IMR-90 (cell line): ENCODE data around the gene EFCC1. TPM values are rescaled to one million over a fixed set of nuclear protein-coding genes. Genes with fewer than 3 reads are reported as not detected.
"Not testable (repeated sequence)": the region's sequence is repeated elsewhere in the genome, so short reads cannot be mapped to it uniquely, and the experiment has no call there.

Experiments
- ATAC-seq: fragments of 200-7000 bp; cut with Tn5 transposase; 2 replicates; pipeline ENCODE4 v1.9.1; 2020; ENCODE audit warnings: low read depth, mild to moderate bottlenecking, moderate library complexity
- BruUV-seq: library from RNA; stranded (reverse); fragments of 400-500 nt; replicated peaks from 2 replicates; lab custom pipeline; 2021; lab: Mats Ljungman, UMichigan
- CTCF ChIA-PET: fragments of 300-600 bp; formaldehyde crosslinking; extraction: SDS; loops from one replicate; lab custom pipeline; 2021; ENCODE audit warnings: antibody characterized with exemption; lab: Yijun Ruan, JAX
- POLR2A ChIA-PET: fragments of 300-600 bp; sonication (Branson Sonifier 250); formaldehyde crosslinking; loops from one replicate; lab custom pipeline; 2022; ENCODE audit warnings: antibody characterized with exemption; ENCODE audit not compliant: unreplicated experiment; lab: Charles Lee
- DNase-seq: peaks from one replicate; pipeline ENCODE4 v3.0.0; 2013
- H2AFZ ChIP-seq: replicated peaks from 2 replicates; pipeline ENCODE3; 2013; ENCODE audit warnings: low read length, mild to moderate bottlenecking; ENCODE audit not compliant: poor library complexity
- H2AK5ac ChIP-seq: 2 replicates; pipeline ENCODE4 v1.6.1; 2013; ENCODE audit warnings: low read depth, low read length, inconsistent platforms
- H2AK9ac ChIP-seq: replicated peaks from 2 replicates; pipeline ENCODE3; 2013; ENCODE audit warnings: mild to moderate bottlenecking, low read depth, low read length, moderate library complexity; ENCODE audit not compliant: poor library complexity
- H2BK120ac ChIP-seq: 2 replicates; pipeline ENCODE4 v1.6.1; 2013; ENCODE audit warnings: low read depth, low read length, inconsistent platforms
- H2BK15ac ChIP-seq: 3 replicates; pipeline ENCODE4 v1.6.1; 2013; ENCODE audit warnings: low read depth, low read length, inconsistent platforms
- H2BK20ac ChIP-seq: 2 replicates; pipeline ENCODE4 v1.6.1; 2013; ENCODE audit warnings: low read depth, mild to moderate bottlenecking, inconsistent platforms, low read length, moderate library complexity
- H2BK5ac ChIP-seq: 2 replicates; pipeline ENCODE4 v1.6.1; 2013; ENCODE audit warnings: mild to moderate bottlenecking, low read depth, low read length, inconsistent platforms; ENCODE audit not compliant: poor library complexity, severe bottlenecking
- H3K14ac ChIP-seq: replicated peaks from 2 replicates; pipeline ENCODE4 v1.6.1; 2013; ENCODE audit warnings: low read depth, low read length, inconsistent platforms
- H3K18ac ChIP-seq: 2 replicates; pipeline ENCODE4 v1.6.1; 2013; ENCODE audit warnings: low read depth, low read length, control low read depth
- H3K23ac ChIP-seq: 2 replicates; pipeline ENCODE4 v1.6.1; 2013; ENCODE audit warnings: low read depth, low read length, inconsistent platforms
- H3K27ac ChIP-seq: 2 replicates; pipeline ENCODE4 v1.5.1; 2013; ENCODE audit warnings: mild to moderate bottlenecking, control low read depth, low read length; ENCODE audit not compliant: insufficient read depth
- H3K27me3 ChIP-seq: 2 replicates; pipeline ENCODE4 v1.6.1; 2013; ENCODE audit warnings: low read length; ENCODE audit not compliant: control insufficient read depth, insufficient read depth
- H3K36me3 ChIP-seq: 2 replicates; pipeline ENCODE4 v1.6.1; 2013; ENCODE audit warnings: low read length, mixed read lengths; ENCODE audit not compliant: control insufficient read depth, insufficient read depth
- H3K4ac ChIP-seq: 2 replicates; pipeline ENCODE4 v1.6.1; 2013; ENCODE audit warnings: low read depth, low read length, inconsistent platforms
- H3K4me1 ChIP-seq: 2 replicates; pipeline ENCODE4 v1.6.1; 2013; ENCODE audit warnings: low read length, mixed read lengths; ENCODE audit not compliant: control insufficient read depth, insufficient read depth
- H3K4me2 ChIP-seq: 2 replicates; pipeline ENCODE4 v1.6.1; 2013; ENCODE audit warnings: low read depth, mild to moderate bottlenecking, control low read depth, low read length, moderate library complexity
- H3K4me3 ChIP-seq: 2 replicates; pipeline ENCODE4 v1.5.1; 2013; ENCODE audit warnings: low read depth, mild to moderate bottlenecking, control low read depth, low read length, moderate library complexity; ENCODE audit not compliant: insufficient read depth
- H3K56ac ChIP-seq: 2 replicates; pipeline ENCODE4 v1.6.1; 2013; ENCODE audit warnings: low read length, inconsistent platforms; ENCODE audit not compliant: insufficient read depth; ENCODE audit errors: extremely low read depth
- H3K79me1 ChIP-seq, 2 experiments: 2 replicates each; pipeline ENCODE4 v1.6.1; 2013; ENCODE audit warnings: low read length in 2 of 2, inconsistent platforms in 1 of 2, low read depth in 1 of 2
- H3K9ac ChIP-seq: 2 replicates; pipeline ENCODE4 v1.6.1; 2013; ENCODE audit warnings: low read depth, low read length, control low read depth
- H3K9me1 ChIP-seq: 2 replicates; pipeline ENCODE4 v1.6.1; 2013; ENCODE audit warnings: low read length, inconsistent platforms; ENCODE audit not compliant: insufficient read depth
- H3K9me3 ChIP-seq: 2 replicates; pipeline ENCODE4 v1.6.1; 2013; ENCODE audit warnings: low read length; ENCODE audit not compliant: control insufficient read depth, insufficient read depth
- H4K20me1 ChIP-seq: 2 replicates; pipeline ENCODE4 v1.6.1; 2013; ENCODE audit warnings: low read length, inconsistent platforms; ENCODE audit not compliant: insufficient read depth
- H4K5ac ChIP-seq: 2 replicates; pipeline ENCODE4 v1.6.1; 2013; ENCODE audit warnings: mild to moderate bottlenecking, low read depth, low read length, control low read depth
- H4K8ac ChIP-seq, 2 experiments: 2 replicates each; pipeline ENCODE4 v1.6.1; 2013; ENCODE audit warnings: low read depth in 2 of 2, low read length in 2 of 2, control low read depth in 1 of 2, inconsistent platforms in 1 of 2
- H4K91ac ChIP-seq: 2 replicates; pipeline ENCODE4 v1.6.1; 2013; ENCODE audit warnings: low read depth, low read length, inconsistent platforms; ENCODE audit not compliant: insufficient read depth
- CTCF ChIP-seq: conservative IDR thresholded peaks from 2 replicates; pipeline ENCODE4 v1.5.1; 2012; ENCODE audit warnings: mild to moderate bottlenecking, low read depth, low read length, improper control_type of control experiment
- WGBS, 2 experiments: methylation state at CpG; one replicate each; pipeline versions ENCODE4 v1.1.5 to v1.1.7; 2013; ENCODE audit warnings: missing lambda C conversion rate in 2 of 2; ENCODE audit not compliant: insufficient read length in 1 of 2; ENCODE audit errors: extremely low coverage in 2 of 2; 5-methylcytosine and 5-hydroxymethylcytosine counted together
- dilution Hi-C: fragments of 300-500 bp; cut with HindIII; formaldehyde crosslinking; loops from one replicate; pipeline ENCODE4 v1.14.3; 2018; ENCODE audit warnings: low sequenced_read_pairs; ENCODE audit not compliant: unreplicated experiment
- in situ Hi-C: fragments of 300-500 bp; cut with MboI; formaldehyde crosslinking; loops from 3 replicates; pipeline ENCODE4 v1.14.3; 2019; ENCODE audit warnings: low sequenced_read_pairs, inconsistent platforms, mixed read lengths
- intact Hi-C: fragments of 100-400 bp; cut with micrococcal nuclease; formaldehyde crosslinking; loops from 2 replicates; pipeline ENCODE4 v1.10.0; 2022
- polyA plus RNA-seq, 3 experiments: library from polyadenylated mRNA; depleted of rRNA; stranded (reverse); fragments of >200 nt; gene quantifications; 2 replicates each; pipeline ENCODE4 v1.2.3, GENCODE V29; 2012; ENCODE audit warnings: low replicate concordance in 1 of 3
- total RNA-seq: library from RNA; depleted of rRNA; stranded (reverse); fragments of >200 nt; gene quantifications from 2 replicates; pipeline ENCODE4 v1.2.3, GENCODE V29; 2012
- TF ChIP-seq, protein P1 (sequence below): fragments of 150-350 bp; IDR thresholded peaks from 2 replicates; pipeline ENCODE4 v1.6.1; 2017; ENCODE audit warnings: mild to moderate bottlenecking, antibody characterized with exemption, low read length, low read depth

Gene EFCC1
- total and polyA plus RNA-seq, 2 of the 4 experiments (the other 2 are of a cell fraction): not detected

DNA sequence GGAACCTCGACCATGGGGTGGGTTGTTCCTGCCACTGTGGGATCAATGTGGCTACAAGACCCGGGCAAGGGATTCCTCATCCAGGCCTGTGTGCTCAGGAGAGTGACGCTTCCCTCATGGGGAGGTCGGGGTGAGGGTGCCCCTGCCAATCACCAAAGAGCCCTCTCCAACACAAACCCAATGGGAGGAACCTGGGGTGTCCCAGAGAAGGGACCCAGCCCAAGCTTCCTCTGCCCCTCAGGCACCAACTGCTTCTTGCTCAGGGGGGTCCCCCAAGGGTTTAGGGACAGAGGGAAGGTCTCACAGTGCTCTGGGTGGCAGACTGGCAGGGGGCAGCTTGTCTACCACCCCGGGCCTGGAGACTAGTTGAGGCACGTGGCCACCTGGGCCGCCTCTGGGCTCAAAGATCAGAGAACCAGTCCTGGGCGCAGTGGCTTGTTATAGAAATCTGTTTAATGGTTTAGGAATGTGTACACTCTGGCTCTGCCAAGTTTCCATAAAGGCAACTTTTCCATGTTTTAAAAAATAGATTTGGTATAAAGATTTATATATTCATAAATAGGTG lies 86.1 kb downstream of the EFCC1 start:
- Histone ChIP-seq H3K9me3 (no peaks in the 10 kb centered on the region), H2BK5ac (peak overlapping the region; percentile 29), H4K8ac (peak overlapping the region in 1 of 2 experiments; percentile 33; a peak in 1 of 4 replicates), H2AK9ac (peak overlapping the region; percentile 67), H4K91ac (no peak overlapping the region), H3K9ac (no peak overlapping the region), H4K5ac (peak overlapping the region; percentile 18; the same call in 1 of the 2 replicates), H2AFZ (peak overlapping the region; percentile 67), H2BK15ac (no peak overlapping the region), H3K4me1 (peaks cover 4% of the 10 kb centered on the region), H2BK20ac (no peak overlapping the region), H3K79me1 (no peaks in the 10 kb centered on the region), H3K4me2 (peak overlapping the region; percentile 16; the same call in 1 of the 2 replicates), H3K18ac (0 out of 2 replicates have a peak overlapping the region, but pooled peaks have one; percentile 15), H3K14ac (no peak overlapping the region), H3K27ac (peak overlapping the region; percentile 20; the same call in 1 of the 2 replicates), H2BK120ac (no peak overlapping the region), H3K9me1 (no peaks in the 10 kb centered on the region), H3K4me3 (no peak overlapping the region), H3K4ac (no peak overlapping the region), H2AK5ac (no peak overlapping the region), H3K36me3 (peaks cover 3% of the 10 kb centered on the region), H3K27me3 (no peaks in the 10 kb centered on the region), H3K23ac (no peak overlapping the region), H4K20me1 (no peaks in the 10 kb centered on the region), H3K56ac (no peak overlapping the region)
- POLR2A ChIA-PET: no interaction called here
- in situ Hi-C loops (no loop called here), dilution Hi-C loops (no loop called here), intact Hi-C loops (no loop called here)
- BruUV-seq: no TSS peak
- no CpG with 5 or more reads among the region's 8 CpGs for WGBS, 2 experiments
- DNase-seq (peak; percentile 23), ATAC-seq (peak; percentile 57)
- TF ChIP-seq CTCF: no peak
- TF ChIP-seq, protein P1, sequence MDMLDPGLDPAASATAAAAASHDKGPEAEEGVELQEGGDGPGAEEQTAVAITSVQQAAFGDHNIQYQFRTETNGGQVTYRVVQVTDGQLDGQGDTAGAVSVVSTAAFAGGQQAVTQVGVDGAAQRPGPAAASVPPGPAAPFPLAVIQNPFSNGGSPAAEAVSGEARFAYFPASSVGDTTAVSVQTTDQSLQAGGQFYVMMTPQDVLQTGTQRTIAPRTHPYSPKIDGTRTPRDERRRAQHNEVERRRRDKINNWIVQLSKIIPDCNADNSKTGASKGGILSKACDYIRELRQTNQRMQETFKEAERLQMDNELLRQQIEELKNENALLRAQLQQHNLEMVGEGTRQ: peak; percentile 56; the same call in 1 of the 2 replicates
- CTCF ChIA-PET: no interaction called here

GRCh38 chr3:129087904-129088303 lies 86.8 kb downstream of the EFCC1 start:
- H2AK9ac ChIP-seq, H3K18ac ChIP-seq, H3K9me3 ChIP-seq, H4K5ac ChIP-seq, H3K23ac ChIP-seq, H3K4me1 ChIP-seq, intact Hi-C loops, H3K9ac ChIP-seq, BruUV-seq, CTCF ChIA-PET, H3K36me3 ChIP-seq, H2BK20ac ChIP-seq, H3K27me3 ChIP-seq, H3K14ac ChIP-seq, dilution Hi-C loops, H3K27ac ChIP-seq, H4K91ac ChIP-seq, H4K20me1 ChIP-seq, H3K56ac ChIP-seq, H4K8ac ChIP-seq, H3K4me2 ChIP-seq, H2BK120ac ChIP-seq, H2AFZ ChIP-seq, H3K4me3 ChIP-seq, H2AK5ac ChIP-seq, POLR2A ChIA-PET, H3K79me1 ChIP-seq, H3K4ac ChIP-seq, H2BK5ac ChIP-seq, in situ Hi-C loops, H2BK15ac ChIP-seq, H3K9me1 ChIP-seq: not testable (repeated sequence)
- DNase-seq (peak; percentile 57), ATAC-seq (peak; percentile 89)
- no CpG with 5 or more reads among the region's 9 CpGs for WGBS, 2 experiments
